ENCODE data around the gene ABHD2. TPM values are rescaled to one million over a fixed set of nuclear protein-coding genes. Genes with fewer than 3 reads are reported as not detected.

ABHD2 gene
- total RNA-seq, 1 experiment from 2014 or later, result 29.7 TPM

GRCh38 chr15:89144491-89144890, 56.2 kb downstream of the ABHD2 start (continued):
- TF ChIP-seq ZNF532 (CRISPR knock-in tag; IDR thresholded peaks at IDR 0.05; ENCODE audit: borderline replicate concordance), result no peak
- no peak for TF ChIP-seq PRRX2 (CRISPR knock-in tag; IDR thresholded peaks at IDR 0.05)
- no peak for TF ChIP-seq CDX4 (CRISPR knock-in tag; IDR thresholded peaks at IDR 0.05; ENCODE audit: borderline replicate concordance)
- no peak for TF ChIP-seq CBFB (CRISPR knock-in tag; IDR thresholded peaks at IDR 0.05; ENCODE audit: low read depth)
- no peak for TF ChIP-seq TP53 (CRISPR knock-in tag; IDR thresholded peaks at IDR 0.05)
- no peak for TF ChIP-seq ELF4 (CRISPR knock-in tag; IDR thresholded peaks at IDR 0.05; ENCODE audit: low read depth)
- no peak for TF ChIP-seq ZBTB43 (CRISPR knock-in tag; IDR thresholded peaks at IDR 0.05)
- no peak for TF ChIP-seq RORB (CRISPR knock-in tag; IDR thresholded peaks at IDR 0.05)
- no peak for TF ChIP-seq FOXK1 (CRISPR knock-in tag; IDR thresholded peaks at IDR 0.05)

GRCh38 chr15:89146366-89146765, 58.1 kb downstream of the ABHD2 start:
- Mint-ChIP-seq H3K27me3 (ENCODE audit: low read depth) (no peaks in the 10 kb centered on the region), H3K4me1 (peaks cover 25% of the 10 kb centered on the region), H3K36me3 (no peaks in the 10 kb centered on the region; the same call in 1 of the 2 replicates), H3K9me3 (no peaks in the 10 kb centered on the region), H3K4me3 (no peak overlapping the region), H3K27ac (no peak overlapping the region)
- DNase-seq (ENCODE audit: low spot score), result no peak
- ATAC-seq, result no peak
- ChIA-PET CTCF (interaction anchor here (0.5 to 3.2 kb wide), 5 partner anchors 17 to 292 kb away, joined by 3 to 15 read pairs (median 6); no protein-coding TSS in a partner anchor), POLR2A (no interaction called here)
- TF ChIP-seq ATF2 (CRISPR knock-in tag; IDR thresholded peaks at IDR 0.05; ENCODE audit: borderline replicate concordance, low read depth), result no peak
- no peak for TF ChIP-seq ZNF138 (CRISPR knock-in tag; conservative IDR thresholded peaks at IDR 0.05)
- TF ChIP-seq ZNF281 (CRISPR knock-in tag; IDR thresholded peaks at IDR 0.05), result no peak
- TF ChIP-seq FOXJ3 (CRISPR knock-in tag; IDR thresholded peaks at IDR 0.05; ENCODE audit: borderline replicate concordance), result no peak
- no peak for TF ChIP-seq MLX (CRISPR knock-in tag; IDR thresholded peaks at IDR 0.05)
- no peak for TF ChIP-seq GRHL2 (CRISPR knock-in tag; IDR thresholded peaks at IDR 0.05; ENCODE audit: insufficient replicate concordance, severe bottlenecking)
- no peak for TF ChIP-seq TCF7 (CRISPR knock-in tag; IDR thresholded peaks at IDR 0.05; ENCODE audit: low read depth)
- no peak for TF ChIP-seq IRF2 (CRISPR knock-in tag; IDR thresholded peaks at IDR 0.05; ENCODE audit: borderline replicate concordance, low read depth)
- TF ChIP-seq CBFB (CRISPR knock-in tag; IDR thresholded peaks at IDR 0.05; ENCODE audit: low read depth), result no peak
- TF ChIP-seq ZNF263 (CRISPR knock-in tag; IDR thresholded peaks at IDR 0.05; ENCODE audit: low read depth), result no peak
- no peak for TF ChIP-seq NR1H2 (CRISPR knock-in tag; IDR thresholded peaks at IDR 0.05)
- no peak for TF ChIP-seq ATF1 (CRISPR knock-in tag; IDR thresholded peaks at IDR 0.05)
- no peak for TF ChIP-seq NFYB (CRISPR knock-in tag; conservative IDR thresholded peaks at IDR 0.05; ENCODE audit: low read depth)
- TF ChIP-seq RELA (CRISPR knock-in tag; IDR thresholded peaks at IDR 0.05; ENCODE audit: borderline replicate concordance), result no peak
- no peak for TF ChIP-seq NR3C1 (CRISPR knock-in tag; conservative IDR thresholded peaks at IDR 0.05; ENCODE audit: low read depth)
